Mesendoderm (in vitro differentiated cells): ENCODE data around the gene MAN1A1. TPM values are rescaled to one million over a fixed set of nuclear protein-coding genes. Genes with fewer than 3 reads are reported as not detected.
A peak's percentile ranks its signal among the peaks of the same experiment; 100 is the strongest.

Experiments used
- DNase-seq: peaks from one replicate; pipeline ENCODE4 v3.0.0; 2013
- H2AK5ac ChIP-seq: 2 replicates; pipeline ENCODE4 v1.6.1; 2013; ENCODE audit warnings: low read length, inconsistent platforms
- H2BK120ac ChIP-seq: 2 replicates; pipeline ENCODE4 v1.6.1; 2013; ENCODE audit warnings: low read depth, mild to moderate bottlenecking, low read length, moderate library complexity, mixed read lengths
- H2BK15ac ChIP-seq: replicated peaks from 2 replicates; pipeline ENCODE4 v1.6.1; 2013; ENCODE audit warnings: low read depth, mild to moderate bottlenecking, moderate library complexity
- H2BK5ac ChIP-seq: 2 replicates; pipeline ENCODE4 v1.6.1; 2013; ENCODE audit warnings: low read length, inconsistent platforms
- H3K18ac ChIP-seq: 2 replicates; pipeline ENCODE4 v1.6.1; 2013; ENCODE audit warnings: mild to moderate bottlenecking, low read length, mixed read lengths
- H3K23ac ChIP-seq: one replicate; pipeline ENCODE4 v1.6.1; 2013; ENCODE audit warnings: low read length
- H3K27ac ChIP-seq: 2 replicates; pipeline ENCODE4 v1.5.1; 2013; ENCODE audit warnings: low read depth, mild to moderate bottlenecking, inconsistent platforms, low read length, moderate library complexity
- H3K27me3 ChIP-seq: 2 replicates; pipeline ENCODE4 v1.6.1; 2013; ENCODE audit warnings: low read length, control low read depth, mild to moderate bottlenecking, inconsistent platforms; ENCODE audit not compliant: insufficient read depth, poor library complexity
- H3K36me3 ChIP-seq: 2 replicates; pipeline ENCODE4 v1.6.1; 2013; ENCODE audit warnings: low read length, inconsistent platforms; ENCODE audit not compliant: control insufficient read depth, insufficient read depth
- H3K4ac ChIP-seq: one replicate; pipeline ENCODE4 v1.6.1; 2013; ENCODE audit warnings: low read depth, mild to moderate bottlenecking, low read length, moderate library complexity
- H3K4me1 ChIP-seq: 2 replicates; pipeline ENCODE4 v1.6.1; 2013; ENCODE audit warnings: low read depth, low read length, inconsistent platforms; ENCODE audit not compliant: control insufficient read depth
- H3K4me2 ChIP-seq: 2 replicates; pipeline ENCODE4 v1.6.1; 2013; ENCODE audit warnings: low read length
- H3K4me3 ChIP-seq: 2 replicates; pipeline ENCODE4 v1.5.1; 2013; ENCODE audit warnings: mild to moderate bottlenecking, low read length
- H3K56ac ChIP-seq: one replicate; pipeline ENCODE4 v1.6.1; 2013; ENCODE audit warnings: low read length
- H3K79me1 ChIP-seq: 2 replicates; pipeline ENCODE4 v1.6.1; 2013; ENCODE audit warnings: low read length, inconsistent platforms
- H3K79me2 ChIP-seq: 2 replicates; pipeline ENCODE4 v1.6.1; 2013; ENCODE audit warnings: mild to moderate bottlenecking, low read length; ENCODE audit not compliant: control insufficient read depth, insufficient read depth
- H3K9ac ChIP-seq: 2 replicates; pipeline ENCODE4 v1.6.1; 2013; ENCODE audit warnings: low read length, inconsistent platforms
- H4K5ac ChIP-seq: one replicate; pipeline ENCODE4 v1.6.1; 2013; ENCODE audit warnings: low read length
- H4K8ac ChIP-seq: one replicate; pipeline ENCODE4 v1.6.1; 2013; ENCODE audit warnings: low read depth, mild to moderate bottlenecking, control low read depth, low read length, moderate library complexity
- WGBS: extraction: QIAGEN DNeasy Blood & Tissue Kit; methylation state at CpG from one replicate; pipeline ENCODE4 v1.1.7; 2013; ENCODE audit warnings: low lambda C conversion rate, missing lambda C conversion rate; ENCODE audit not compliant: insufficient coverage; ENCODE audit errors: extremely low coverage; 5-methylcytosine and 5-hydroxymethylcytosine counted together
- polyA plus RNA-seq, 2 experiments: library from polyadenylated mRNA; stranded (reverse); fragments of 200-250 nt; gene quantifications; one replicate each; pipeline ENCODE4 v1.2.3, GENCODE V29; 2013

The MAN1A1 gene
- polyA plus RNA-seq (2013, experiment 1 of 2): 4.5 TPM
- 4.1 TPM for polyA plus RNA-seq (2013, experiment 2 of 2)

GRCh38 chr6:119349361-119350201 lies at the start of gene MAN1A1:
Gene MAN1A1, minus strand, starts transcription at chr6:119349761. Its CDS starts 696 bp downstream, at chr6:119349065.
- no peak within 1 kb of the TSS for H2AK5ac ChIP-seq
- H3K23ac ChIP-seq: peak within 1 kb of the TSS; percentile 70
- H3K56ac ChIP-seq: peak within 1 kb of the TSS; percentile 97
- peak within 1 kb of the TSS; percentile 85 for H3K18ac ChIP-seq
- no peaks in the 10 kb centered on the region for H3K36me3 ChIP-seq
- peak within 1 kb of the TSS; percentile 41 for H3K27ac ChIP-seq
- peak within 1 kb of the TSS; percentile 71 for H3K4ac ChIP-seq
- peak; percentile 91 for DNase-seq
- H3K4me2 ChIP-seq: peak within 1 kb of the TSS; percentile 95
- peaks cover 3% of the 10 kb centered on the region for H3K4me1 ChIP-seq
- no peak within 1 kb of the TSS for H2BK15ac ChIP-seq
- no peak within 1 kb of the TSS for H2BK120ac ChIP-seq
- H3K27me3 ChIP-seq: no peaks in the 10 kb centered on the region
- H3K79me1 ChIP-seq: peaks cover 16% of the 10 kb centered on the region
- no peak within 1 kb of the TSS for H4K5ac ChIP-seq
- H3K9ac ChIP-seq: peak within 1 kb of the TSS; percentile 94
- no peak within 1 kb of the TSS for H4K8ac ChIP-seq
- no CpG with 5 or more reads among the region's 103 CpGs for WGBS
- peaks cover 24% of the 10 kb centered on the region for H3K79me2 ChIP-seq
- peak within 1 kb of the TSS; percentile 84 for H3K4me3 ChIP-seq
- peak within 1 kb of the TSS; percentile 77 for H2BK5ac ChIP-seq

DNA sequence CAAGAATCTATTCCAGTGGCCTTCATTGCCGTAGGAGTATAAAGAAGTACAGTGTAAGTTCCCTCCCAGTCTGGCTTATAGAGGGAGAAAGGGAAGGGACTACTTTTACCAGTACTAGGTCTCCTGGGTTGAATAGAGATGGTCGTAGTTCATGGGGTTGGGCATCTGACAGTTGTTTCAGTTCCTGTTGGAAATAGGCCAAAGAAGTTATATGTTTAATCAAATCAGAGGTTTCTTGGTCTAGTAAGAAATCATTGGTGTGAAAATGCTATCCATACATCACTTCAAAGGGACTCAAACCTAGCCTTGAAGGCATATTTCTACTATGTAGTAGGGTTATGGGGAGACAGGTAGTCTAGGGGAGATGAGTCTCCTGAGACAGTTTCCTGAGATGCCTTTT lies 45.6 kb upstream of the MAN1A1 start:
- Histone ChIP-seq H4K5ac (no peak overlapping the region), H3K36me3 (no peaks in the 10 kb centered on the region), H3K27ac (no peak overlapping the region), H4K8ac (no peak overlapping the region), H3K23ac (no peak overlapping the region), H3K18ac (no peak overlapping the region), H2BK120ac (no peak overlapping the region), H3K79me2 (no peaks in the 10 kb centered on the region), H2AK5ac (no peak overlapping the region), H3K4me3 (no peak overlapping the region), H2BK15ac (no peak overlapping the region), H3K27me3 (no peaks in the 10 kb centered on the region), H3K4me1 (no peaks in the 10 kb centered on the region), H3K79me1 (no peaks in the 10 kb centered on the region), H3K9ac (no peak overlapping the region), H3K56ac (no peak overlapping the region), H2BK5ac (no peak overlapping the region), H3K4ac (no peak overlapping the region), H3K4me2 (no peak overlapping the region)
- WGBS: no CpG with 5 or more reads among the region's 2 CpGs
- DNase-seq: no peak

GRCh38 chr6:119390247-119390793 lies 40.8 kb upstream of the MAN1A1 start:
- peak; percentile 53 for DNase-seq
- no peaks in the 10 kb centered on the region for H3K4me1 ChIP-seq
- no peak overlapping the region for H2BK15ac ChIP-seq
- H3K36me3 ChIP-seq: no peaks in the 10 kb centered on the region
- no peak overlapping the region for H3K23ac ChIP-seq
- H3K4ac ChIP-seq: no peak overlapping the region
- no peak overlapping the region for H3K4me2 ChIP-seq
- no peaks in the 10 kb centered on the region for H3K27me3 ChIP-seq
- no peak overlapping the region for H2BK5ac ChIP-seq
- no peak overlapping the region for H3K9ac ChIP-seq
- no peak overlapping the region for H3K27ac ChIP-seq
- no peak overlapping the region for H4K8ac ChIP-seq
- no peaks in the 10 kb centered on the region for H3K79me1 ChIP-seq
- no peak overlapping the region for H2BK120ac ChIP-seq
- no peak overlapping the region for H3K18ac ChIP-seq
- no peak overlapping the region for H2AK5ac ChIP-seq
- no peak overlapping the region for H4K5ac ChIP-seq
- H3K4me3 ChIP-seq: no peak overlapping the region
- H3K79me2 ChIP-seq: no peaks in the 10 kb centered on the region
- H3K56ac ChIP-seq: no peak overlapping the region

DNA sequence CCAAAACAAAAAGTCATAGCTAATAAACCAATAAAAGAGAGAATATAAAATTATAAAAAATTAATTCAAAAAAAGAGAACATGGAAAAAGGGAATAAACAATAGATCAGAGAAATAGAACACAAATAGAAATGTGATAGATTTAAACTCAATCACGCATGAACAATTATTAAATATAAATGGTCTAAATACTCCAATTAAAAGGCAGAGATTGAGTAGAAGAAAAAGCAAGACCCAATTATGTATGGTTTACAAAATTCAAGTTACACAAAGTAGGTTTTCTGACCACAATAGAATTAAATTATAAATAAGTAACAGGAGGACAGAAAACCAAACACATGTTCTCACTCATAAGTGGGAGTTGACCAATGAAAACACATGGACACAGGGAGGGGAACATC lies 36.4 kb upstream of the MAN1A1 start:
- WGBS: no CpG with 5 or more reads among the region's 1 CpG
- H3K36me3 ChIP-seq: no peaks in the 10 kb centered on the region
- H2BK5ac ChIP-seq: no peak overlapping the region
- H3K23ac ChIP-seq: no peak overlapping the region
- no peak overlapping the region for H2BK15ac ChIP-seq
- no peak for DNase-seq
- no peaks in the 10 kb centered on the region for H3K79me1 ChIP-seq
- H4K8ac ChIP-seq: no peak overlapping the region
- no peak overlapping the region for H3K9ac ChIP-seq
- no peaks in the 10 kb centered on the region for H3K4me1 ChIP-seq
- H3K4ac ChIP-seq: no peak overlapping the region
- no peak overlapping the region for H3K4me3 ChIP-seq
- no peak overlapping the region for H2BK120ac ChIP-seq
- no peak overlapping the region for H3K56ac ChIP-seq
- no peak overlapping the region for H3K18ac ChIP-seq
- H3K27ac ChIP-seq: no peak overlapping the region
- H3K79me2 ChIP-seq: no peaks in the 10 kb centered on the region
- no peak overlapping the region for H2AK5ac ChIP-seq
- no peaks in the 10 kb centered on the region for H3K27me3 ChIP-seq
- no peak overlapping the region for H4K5ac ChIP-seq
- no peak overlapping the region for H3K4me2 ChIP-seq

- H3K79me1 ChIP-seq: no peaks in the 10 kb centered on the region
- no peak for DNase-seq
- H2BK120ac ChIP-seq: no peak overlapping the region
- H3K4me1 ChIP-seq: no peaks in the 10 kb centered on the region
- no peak overlapping the region for H4K8ac ChIP-seq
- H2BK15ac ChIP-seq: no peak overlapping the region
- no peaks in the 10 kb centered on the region for H3K27me3 ChIP-seq
- no peak overlapping the region for H2BK5ac ChIP-seq
- no peak overlapping the region for H3K23ac ChIP-seq
- H3K4ac ChIP-seq: no peak overlapping the region
- no peak overlapping the region for H3K18ac ChIP-seq
- no peaks in the 10 kb centered on the region for H3K36me3 ChIP-seq
- H3K4me2 ChIP-seq: no peak overlapping the region
- no peaks in the 10 kb centered on the region for H3K79me2 ChIP-seq
- H3K4me3 ChIP-seq: no peak overlapping the region
- no peak overlapping the region for H3K9ac ChIP-seq
- no peak overlapping the region for H3K27ac ChIP-seq
- no peak overlapping the region for H3K56ac ChIP-seq
- H2AK5ac ChIP-seq: no peak overlapping the region
- no peak overlapping the region for H4K5ac ChIP-seq
Measured at GRCh38 chr6:119384444-119384843, 34.9 kb upstream of the MAN1A1 start.

GRCh38 chr6:119379809-119380208 lies 30.2 kb upstream of the MAN1A1 start:
- no peaks in the 10 kb centered on the region for H3K79me2 ChIP-seq
- DNase-seq: no peak
- no peak overlapping the region for H3K4me2 ChIP-seq
- no peak overlapping the region for H3K56ac ChIP-seq
- no peaks in the 10 kb centered on the region for H3K36me3 ChIP-seq
- H3K27ac ChIP-seq: no peak overlapping the region
- no peak overlapping the region for H2AK5ac ChIP-seq
- no peak overlapping the region for H4K8ac ChIP-seq
- no peak overlapping the region for H3K9ac ChIP-seq
- H3K18ac ChIP-seq: no peak overlapping the region
- no peak overlapping the region for H2BK120ac ChIP-seq
- H3K23ac ChIP-seq: no peak overlapping the region
- no peaks in the 10 kb centered on the region for H3K79me1 ChIP-seq
- H3K27me3 ChIP-seq: no peaks in the 10 kb centered on the region
- no peak overlapping the region for H4K5ac ChIP-seq
- H3K4me3 ChIP-seq: no peak overlapping the region
- H3K4me1 ChIP-seq: no peaks in the 10 kb centered on the region
- no peak overlapping the region for H2BK5ac ChIP-seq
- H2BK15ac ChIP-seq: no peak overlapping the region
- no peak overlapping the region for H3K4ac ChIP-seq
